ENCODE results near the gene DNM2. TPM values are rescaled to one million over a fixed set of nuclear protein-coding genes. Genes with fewer than 3 reads are reported as not detected.
A peak's percentile ranks its signal among the peaks of the same experiment; 100 is the strongest.

Gene DNM2
- total RNA-seq, 1 donor from 2014 or later: 156 TPM

- H3K36me3 ChIP-seq: peaks cover 94% of the 10 kb centered on the region
- H3K9me3 ChIP-seq (replicated peaks): no peaks in the 10 kb centered on the region
- no peaks in the 10 kb centered on the region for H3K27me3 ChIP-seq (ENCODE audit: low read depth)
- TF ChIP-seq, protein P1, sequence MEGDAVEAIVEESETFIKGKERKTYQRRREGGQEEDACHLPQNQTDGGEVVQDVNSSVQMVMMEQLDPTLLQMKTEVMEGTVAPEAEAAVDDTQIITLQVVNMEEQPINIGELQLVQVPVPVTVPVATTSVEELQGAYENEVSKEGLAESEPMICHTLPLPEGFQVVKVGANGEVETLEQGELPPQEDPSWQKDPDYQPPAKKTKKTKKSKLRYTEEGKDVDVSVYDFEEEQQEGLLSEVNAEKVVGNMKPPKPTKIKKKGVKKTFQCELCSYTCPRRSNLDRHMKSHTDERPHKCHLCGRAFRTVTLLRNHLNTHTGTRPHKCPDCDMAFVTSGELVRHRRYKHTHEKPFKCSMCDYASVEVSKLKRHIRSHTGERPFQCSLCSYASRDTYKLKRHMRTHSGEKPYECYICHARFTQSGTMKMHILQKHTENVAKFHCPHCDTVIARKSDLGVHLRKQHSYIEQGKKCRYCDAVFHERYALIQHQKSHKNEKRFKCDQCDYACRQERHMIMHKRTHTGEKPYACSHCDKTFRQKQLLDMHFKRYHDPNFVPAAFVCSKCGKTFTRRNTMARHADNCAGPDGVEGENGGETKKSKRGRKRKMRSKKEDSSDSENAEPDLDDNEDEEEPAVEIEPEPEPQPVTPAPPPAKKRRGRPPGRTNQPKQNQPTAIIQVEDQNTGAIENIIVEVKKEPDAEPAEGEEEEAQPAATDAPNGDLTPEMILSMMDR (IDR thresholded peaks at IDR 0.05; ENCODE audit: borderline replicate concordance): no peak
- no peak overlapping the region for H3K27ac ChIP-seq (replicated peaks)
- intact Hi-C loops (cut with micrococcal nuclease): no loop called here
- no peak overlapping the region for H3K4me3 ChIP-seq
- H3K4me1 ChIP-seq: no peaks in the 10 kb centered on the region
- peak; percentile 0 for DNase-seq
These were observed 109.0 kb downstream of the DNM2 start for GRCh38 chr19:10826846-10827245.

- Histone ChIP-seq H3K4me1 (no peaks in the 10 kb centered on the region), H3K4me3 (no peak overlapping the region), H3K9me3 (replicated peaks) (no peaks in the 10 kb centered on the region), H3K36me3 (peaks cover 95% of the 10 kb centered on the region), H3K27me3 (ENCODE audit: low read depth) (no peaks in the 10 kb centered on the region), H3K27ac (replicated peaks) (no peak overlapping the region)
- TF ChIP-seq, protein P1 (IDR thresholded peaks at IDR 0.05; ENCODE audit: borderline replicate concordance): no peak
- intact Hi-C loops (cut with micrococcal nuclease): no loop called here
- no peak for DNase-seq
These were observed 111.3 kb downstream of the DNM2 start for GRCh38 chr19:10828981-10829821.

DNA sequence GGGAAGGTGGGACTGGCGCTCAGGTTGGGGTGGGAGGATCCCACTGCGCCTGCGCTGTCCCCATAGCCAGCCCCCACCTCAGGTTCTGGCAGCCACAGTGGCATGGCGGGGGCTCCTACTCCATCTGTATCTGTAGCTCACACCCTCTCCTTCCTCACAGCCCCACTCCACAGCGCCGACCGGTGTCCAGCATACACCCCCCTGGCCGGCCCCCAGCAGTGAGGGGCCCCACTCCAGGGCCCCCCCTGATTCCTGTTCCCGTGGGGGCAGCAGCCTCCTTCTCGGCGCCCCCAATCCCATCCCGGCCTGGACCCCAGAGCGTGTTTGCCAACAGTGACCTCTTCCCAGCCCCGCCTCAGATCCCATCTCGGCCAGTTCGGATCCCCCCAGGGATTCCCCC lies 112.1 kb downstream of the DNM2 start:
- no peaks in the 10 kb centered on the region for H3K9me3 ChIP-seq (replicated peaks)
- H3K27me3 ChIP-seq (ENCODE audit: low read depth): no peaks in the 10 kb centered on the region
- H3K27ac ChIP-seq (replicated peaks): no peak overlapping the region
- H3K4me1 ChIP-seq: no peaks in the 10 kb centered on the region
- peaks cover 93% of the 10 kb centered on the region for H3K36me3 ChIP-seq
- H3K4me3 ChIP-seq: no peak overlapping the region
- intact Hi-C loops (cut with micrococcal nuclease): no loop called here
- DNase-seq: no peak
- TF ChIP-seq, protein P1 (IDR thresholded peaks at IDR 0.05; ENCODE audit: borderline replicate concordance): no peak

GRCh38 chr19:10830370-10830769 lies 112.5 kb downstream of the DNM2 start:
- intact Hi-C loops (cut with micrococcal nuclease): no loop called here
- Histone ChIP-seq H3K36me3 (peaks cover 91% of the 10 kb centered on the region), H3K9me3 (replicated peaks) (no peaks in the 10 kb centered on the region), H3K27ac (replicated peaks) (no peak overlapping the region), H3K4me3 (no peak overlapping the region), H3K27me3 (ENCODE audit: low read depth) (no peaks in the 10 kb centered on the region), H3K4me1 (peaks cover 4% of the 10 kb centered on the region)
- no peak for DNase-seq
- TF ChIP-seq, protein P1 (IDR thresholded peaks at IDR 0.05; ENCODE audit: borderline replicate concordance): no peak

GRCh38 chr19:10830931-10831779 lies 113.3 kb downstream of the DNM2 start:
- no peak overlapping the region for H3K27ac ChIP-seq (replicated peaks)
- H3K27me3 ChIP-seq (ENCODE audit: low read depth): no peaks in the 10 kb centered on the region
- H3K4me3 ChIP-seq: no peak overlapping the region
- H3K4me1 ChIP-seq: peaks cover 9% of the 10 kb centered on the region
- peaks cover 83% of the 10 kb centered on the region for H3K36me3 ChIP-seq
- TF ChIP-seq, protein P1 (IDR thresholded peaks at IDR 0.05; ENCODE audit: borderline replicate concordance): no peak
- no peaks in the 10 kb centered on the region for H3K9me3 ChIP-seq (replicated peaks)
- no peak for DNase-seq
- intact Hi-C loops (cut with micrococcal nuclease): no loop called here

Data from left ventricle myocardium inferior (tissue), 1 donor.